C4-2B (cell line): ENCODE data around the gene CDC25A.

Experiments
- CTCF ChIP-seq: fragments of 450-650 bp; conservative IDR thresholded peaks from 2 replicates; pipeline ENCODE4 v1.5.1; 2017; ENCODE audit warnings: mild to moderate bottlenecking
- ZFX ChIP-seq: fragments of 450-650 bp; IDR thresholded peaks from 2 replicates; pipeline ENCODE4 v1.6.1; 2017

- TF ChIP-seq CTCF: no peak
- TF ChIP-seq ZFX: no peak
Observed at GRCh38 chr3:48143992-48144391, 44.2 kb downstream of the CDC25A start.
